K562 (cell line): ENCODE measurements around the gene TTC33. TPM values are rescaled to one million over a fixed set of nuclear protein-coding genes. Genes with fewer than 3 reads are reported as not detected.

Source experiments
- CTBP1 ChIP-seq: fragments of 450-650 bp; IDR thresholded peaks from 2 replicates; pipeline ENCODE4 v1.6.1; 2016; ENCODE audit warnings: borderline replicate concordance
- CTCFL ChIP-seq: IDR thresholded peaks from 2 replicates; pipeline ENCODE4 v1.6.1; 2011; ENCODE audit warnings: borderline replicate concordance, low read depth, mild to moderate bottlenecking, moderate library complexity, low read length; ENCODE audit not compliant: insufficient read depth, poor library complexity, severe bottlenecking
- E2F6 ChIP-seq, 2 experiments: IDR thresholded peaks; 2 replicates each; pipeline ENCODE4 v1.6.1; 2011; ENCODE audit warnings: borderline replicate concordance in 1 of 2, control low read depth in 1 of 2, low read depth in 1 of 2, low read length in 1 of 2, mild to moderate bottlenecking in 1 of 2, mixed read lengths in 1 of 2, moderate library complexity in 1 of 2; ENCODE audit not compliant: insufficient read depth in 1 of 2, insufficient read length in 1 of 2, poor library complexity in 1 of 2, severe bottlenecking in 1 of 2; ENCODE audit errors: extremely low read depth in 1 of 2
- KDM5B ChIP-seq: fragments of 200-600 bp; sonication (generic); IDR thresholded peaks from 2 replicates; pipeline ENCODE4 v1.6.1; 2012; ENCODE audit warnings: low read depth, mild to moderate bottlenecking, moderate library complexity, low read length, control low read depth, inconsistent platforms; ENCODE audit not compliant: insufficient replicate concordance
- MBD2 ChIP-seq: sonication (generic); IDR thresholded peaks from 2 replicates; pipeline ENCODE4 v1.6.1; 2016; ENCODE audit warnings: low read depth, borderline replicate concordance
- MEF2A ChIP-seq: IDR thresholded peaks from 2 replicates; pipeline ENCODE4 v1.6.1; 2011; ENCODE audit warnings: low read depth, mild to moderate bottlenecking, low read length, moderate library complexity; ENCODE audit not compliant: control insufficient read depth
- MTA1 ChIP-seq: fragments of 450-650 bp; IDR thresholded peaks from 2 replicates; pipeline ENCODE4 v1.6.1; 2017; ENCODE audit warnings: borderline replicate concordance
- POLR2B ChIP-seq: fragments of 450-650 bp; IDR thresholded peaks from 2 replicates; pipeline ENCODE4 v1.6.1; 2018; ENCODE audit warnings: low read depth; ENCODE audit not compliant: partially characterized antibody
- POLR3G ChIP-seq: IDR thresholded peaks from 2 replicates; pipeline ENCODE4 v1.6.1; 2011; ENCODE audit not compliant: insufficient read length, insufficient replicate concordance; ENCODE audit errors: extremely low read depth
- RBM17 ChIP-seq: fragments of 200-400 bp; formaldehyde crosslinking; IDR thresholded peaks from 2 replicates; pipeline ENCODE4 v1.6.1; 2017; ENCODE audit warnings: low read depth, mild to moderate bottlenecking, low read length, borderline replicate concordance
- RBM34 ChIP-seq: fragments of 200-400 bp; formaldehyde crosslinking; IDR thresholded peaks from 2 replicates; pipeline ENCODE4 v1.6.1; 2018; ENCODE audit warnings: low read length, borderline replicate concordance; ENCODE audit not compliant: insufficient read depth
- SMARCA5 ChIP-seq: fragments of 450-650 bp; IDR thresholded peaks from 2 replicates; pipeline ENCODE4 v1.6.1; 2016
- SRF ChIP-seq, 2 experiments: fragments of 250-450, 450-650 bp in 1 of 2; sonication (Bioruptor Pico) in 1 of 2; sonication (generic) in 1 of 2; formaldehyde crosslinking; IDR thresholded peaks; 2 replicates each; pipeline versions ENCODE4 v1.5.0 to v1.5.1; 2020 to 2022; ENCODE audit warnings: mild to moderate bottlenecking in 1 of 2, missing genetic modification reagents in 1 of 2
- THRA ChIP-seq: fragments of 450-650 bp; IDR thresholded peaks from 2 replicates; pipeline ENCODE4 v1.6.1; 2017; ENCODE audit warnings: mild to moderate bottlenecking, moderate library complexity
- ZBTB2 ChIP-seq: fragments of 450-650 bp; IDR thresholded peaks from 2 replicates; pipeline ENCODE4 v1.6.1; 2016; ENCODE audit warnings: antibody characterized with exemption
- ZNF263 ChIP-seq: sonication (generic); formaldehyde crosslinking; IDR thresholded peaks from 2 replicates; pipeline ENCODE4 v1.8.0; 2022; ENCODE audit warnings: mild to moderate bottlenecking, missing genetic modification reagents, borderline replicate concordance
- polyA plus RNA-seq, 8 experiments: library from polyadenylated mRNA; depleted of rRNA in 4 of 8; stranded (reverse) in 5 of 8; unstranded in 3 of 8; fragments of >200 nt; fragmentation: Nextera tagmentation in 2 of 8; fragmentation: Illumina TruSeq in 1 of 8; extraction: Ambion mirVana in 2 of 8; extraction: Trizol in 1 of 8; gene quantifications; 2 replicates each; pipeline versions ENCODE4 v1.2.1 to v1.2.3, GENCODE V29; 2011 to 2014; ENCODE audit warnings: inconsistent platforms in 1 of 8, missing spikeins in 1 of 8
- total RNA-seq, 7 experiments: library from RNA; depleted of rRNA in 6 of 7; stranded (reverse); fragments of >200 nt in 6 of 7; fragmentation: Illumina TruSeq in 2 of 7; extraction: Trizol in 2 of 7; gene quantifications; 2 replicates each; pipeline versions ENCODE4 v1.2.1 to v1.2.3, GENCODE V29; 2011 to 2021; ENCODE audit warnings: low replicate concordance in 1 of 7
- TF ChIP-seq, protein P1 (sequence below): fragments of 450-650 bp; IDR thresholded peaks from one replicate; pipeline ENCODE4 v1.6.1; 2018; ENCODE audit warnings: mild to moderate bottlenecking, moderate library complexity; ENCODE audit not compliant: partially characterized antibody

TTC33 gene
- total and polyA plus RNA-seq, 9 of the 15 experiments (the other 6 are each of a cell fraction or from before 2014, with no cell fraction given): 11.5 to 24.9 (median 21.1) TPM

GRCh38 chr5:40755407-40756365 lies at the start of gene TTC33 (continued):
- TF ChIP-seq CTCFL (peak; percentile 95), SRF (CRISPR knock-in tag; IDR thresholded peaks at IDR 0.05) (peak in 1 of 2 experiments; percentile 67; a peak in 1 of 4 replicates), E2F6 (IDR thresholded peaks at IDR 0.05; ENCODE audit: borderline replicate concordance in 1 of 2, extremely low read depth in 1 of 2, insufficient read depth in 1 of 2, insufficient read length in 1 of 2, low read depth in 1 of 2, low read length in 1 of 2, poor library complexity in 1 of 2, severe bottlenecking in 1 of 2) (peak; percentile 99 to 100), MEF2A (0 out of 2 replicates have a peak, but pooled peaks have one; percentile 14), CTBP1 (peak; percentile 88), RBM34 (no peak), POLR2B (peak; percentile 32), MTA1 (peak; percentile 39; the same call in 1 of the 2 replicates), RBM17 (no peak), THRA (no peak), MBD2 (peak; percentile 97), POLR3G (no peak), ZBTB2 (peak; percentile 82), ZNF263 (CRISPR knock-in tag) (peak; percentile 53; the same call in 1 of the 2 replicates), SMARCA5 (peak; percentile 81), KDM5B (no peak)
- TF ChIP-seq, protein P1, sequence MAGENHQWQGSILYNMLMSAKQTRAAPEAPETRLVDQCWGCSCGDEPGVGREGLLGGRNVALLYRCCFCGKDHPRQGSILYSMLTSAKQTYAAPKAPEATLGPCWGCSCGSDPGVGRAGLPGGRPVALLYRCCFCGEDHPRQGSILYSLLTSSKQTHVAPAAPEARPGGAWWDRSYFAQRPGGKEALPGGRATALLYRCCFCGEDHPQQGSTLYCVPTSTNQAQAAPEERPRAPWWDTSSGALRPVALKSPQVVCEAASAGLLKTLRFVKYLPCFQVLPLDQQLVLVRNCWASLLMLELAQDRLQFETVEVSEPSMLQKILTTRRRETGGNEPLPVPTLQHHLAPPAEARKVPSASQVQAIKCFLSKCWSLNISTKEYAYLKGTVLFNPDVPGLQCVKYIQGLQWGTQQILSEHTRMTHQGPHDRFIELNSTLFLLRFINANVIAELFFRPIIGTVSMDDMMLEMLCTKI: no peak
